ENCODE results near the gene AKT2.

- TF ChIP-seq CTCF (IDR thresholded peaks at IDR 0.05) (no peak), ZFX (IDR thresholded peaks at IDR 0.05; ENCODE audit: borderline replicate concordance) (no peak)
These were observed 100.9 kb downstream of the AKT2 start for GRCh38 chr19:40184273-40184672.

Data from 22Rv1 (cell line).